NCI-H187 (cell line): Measurements from ENCODE around the gene OR6N1.

Experiments used
- DNase-seq, 2 experiments: peaks; one replicate each; lab custom pipeline; 2025; lab: John Stamatoyannopoulos, UW

The OR6N1 gene

GRCh38 chr1:158735848-158736247 is 36.1 kb downstream of the OR6N1 start:
- no peak for DNase-seq

DNA sequence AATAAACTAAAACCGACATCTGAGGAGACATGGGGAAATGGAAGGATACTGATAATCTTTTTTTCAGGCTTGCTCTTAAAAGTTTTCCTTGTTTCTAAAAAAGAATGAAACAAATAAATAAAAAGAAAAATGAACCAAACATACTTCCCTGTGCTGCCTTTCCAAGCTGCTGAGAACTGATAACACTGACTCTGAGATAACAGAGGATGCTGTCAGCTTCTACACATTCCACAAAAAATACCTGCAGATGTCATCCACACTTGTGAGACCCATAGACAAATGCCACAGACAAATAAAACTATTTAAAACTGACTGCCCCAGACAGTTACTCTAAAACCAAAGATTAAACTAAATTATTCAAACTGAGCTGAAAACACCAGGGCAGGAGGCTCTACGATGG is 39.5 kb downstream of the OR6N1 start:
- DNase-seq, result no peak

DNA sequence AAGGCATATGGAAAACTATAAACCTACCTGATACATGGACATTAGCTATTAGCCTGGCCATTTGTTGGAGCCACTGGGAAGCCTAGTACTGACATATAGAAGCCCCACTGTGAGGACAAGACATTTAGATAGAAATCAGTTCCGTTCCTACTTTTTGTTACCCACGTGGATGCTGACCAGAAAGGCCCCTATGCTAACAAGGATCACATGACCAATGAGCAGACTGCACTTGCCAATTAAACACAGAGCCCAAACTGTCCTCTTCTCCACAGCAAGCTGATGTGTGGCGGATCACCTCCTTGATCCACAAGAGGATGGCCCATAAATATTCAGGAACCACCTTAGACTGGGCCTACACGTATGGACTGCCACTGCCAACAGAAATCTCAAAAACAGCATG is 40.3 kb downstream of the OR6N1 start:
- DNase-seq, result no peak

GRCh38 chr1:158730453-158730852 is 41.5 kb downstream of the OR6N1 start:
- DNase-seq, result no peak

- no peak for DNase-seq
These were observed 43.3 kb downstream of the OR6N1 start for GRCh38 chr1:158728510-158729225.

DNA sequence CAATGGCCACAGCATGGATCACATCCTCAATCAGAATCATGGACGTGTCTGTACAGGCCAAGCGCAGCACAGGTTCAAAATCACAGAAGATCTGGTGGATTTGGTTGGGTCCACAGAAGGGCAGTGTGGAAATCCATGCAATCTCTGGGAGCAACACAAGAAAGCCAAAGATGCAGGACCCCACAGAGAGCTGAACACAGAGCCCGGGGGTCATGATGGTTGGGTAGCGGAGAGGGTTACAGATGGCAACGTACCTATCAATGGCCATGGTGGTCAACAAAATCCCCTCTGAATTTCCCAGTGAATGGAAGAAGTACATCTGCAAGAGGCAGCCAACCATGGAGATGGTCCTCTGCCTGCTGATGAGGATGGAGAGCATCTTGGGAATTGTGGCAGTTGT is 47.6 kb downstream of the OR6N1 start:
- no peak for DNase-seq

- DNase-seq, result no peak
These were observed 51.4 kb downstream of the OR6N1 start, which contains the start of gene OR6K3 for GRCh38 chr1:158720620-158721019. Gene OR6K3, minus strand, starts transcription at chr1:158720720. Its CDS starts 2,605 bp downstream, at chr1:158718115.

GRCh38 chr1:158719664-158720063 is 52.3 kb downstream of the OR6N1 start:
- no peak for DNase-seq

DNA sequence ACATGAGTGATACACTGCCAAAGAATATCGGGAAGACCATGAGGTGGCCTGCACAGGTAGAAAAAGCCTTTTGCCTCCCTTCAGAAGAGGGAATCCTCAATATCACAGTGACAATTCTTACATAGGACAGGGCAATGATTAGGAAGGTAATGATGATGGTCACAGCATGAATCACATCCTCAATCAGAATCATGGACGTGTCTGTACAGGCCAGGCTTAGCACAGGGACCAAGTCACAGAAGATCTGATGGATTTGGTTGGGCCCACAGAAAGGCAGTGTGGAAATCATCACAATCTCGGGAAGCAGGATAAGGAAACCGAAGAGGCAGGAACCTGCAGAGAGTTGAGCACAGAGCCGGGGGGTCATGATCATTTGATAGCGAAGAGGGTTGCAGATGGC is 54.7 kb downstream of the OR6N1 start:
- DNase-seq, result no peak

GRCh38 chr1:158716335-158716734 is 55.7 kb downstream of the OR6N1 start:
- no peak for DNase-seq

- DNase-seq, result no peak
These were observed 57.2 kb downstream of the OR6N1 start for GRCh38 chr1:158714754-158715153.
